Measurements from ENCODE around the gene AHRR. TPM values are rescaled to one million over a fixed set of nuclear protein-coding genes. Genes with fewer than 3 reads are reported as not detected.

Gene AHRR
- 18.0 and 45.2 TPM in 2 replicates for total RNA-seq

GRCh38 chr5:321230-321725 is at the start of gene AHRR:
Gene AHRR (plus strand): TSS chr5:321714. CDS start chr5:343903, 22,189 bp downstream.

GRCh38 chr5:442335-443238 is 121.1 kb downstream of the AHRR start, which contains the start of gene EXOC3:
Gene EXOC3 (plus strand): TSS chr5:443176. CDS start chr5:446206, 3,030 bp downstream.

Other genes starting within 250 kb of the AHRR start
- gene PLEKHG4B, start 229.5 kb upstream of the AHRR start, total RNA-seq: 0.07 TPM in 1 of 2 replicates, not detected in the other
- not detected in 2 replicates for gene LRRC14B, start 130.2 kb upstream of the AHRR start, total RNA-seq
- gene CCDC127, start 103.6 kb upstream of the AHRR start, total RNA-seq: 8.2 and 9.4 TPM in 2 replicates
- 119 and 123 TPM in 2 replicates for gene SDHA, start 103.4 kb upstream of the AHRR start, total RNA-seq
- 126 and 133 TPM in 2 replicates for gene PDCD6, start 50.1 kb upstream of the AHRR start, total RNA-seq
- 52.8 and 56.6 TPM in 2 replicates for gene EXOC3, start 121.5 kb downstream of the AHRR start, total RNA-seq
- gene SLC9A3, start 202.7 kb downstream of the AHRR start, total RNA-seq: 0.78 and 0.86 TPM in 2 replicates

Data from smooth muscle cell of the pulmonary artery (primary cell).